AG09309 (cell line): Measurements from ENCODE around the gene IGDCC3.

ENCODE experiments used
- DNase-seq: peaks from one replicate; pipeline ENCODE4 v3.0.0-alpha.2; 2010; ENCODE audit warnings: low read depth
- H3K4me3 ChIP-seq: 2 replicates; pipeline ENCODE4 v1.5.1; 2011; ENCODE audit warnings: mild to moderate bottlenecking, low read depth, low read length, moderate library complexity; ENCODE audit not compliant: control insufficient read depth
- TF ChIP-seq, protein P1 (sequence below): IDR thresholded peaks from 2 replicates; pipeline ENCODE4 v1.5.1; 2011; ENCODE audit warnings: mild to moderate bottlenecking, low read depth, low read length, inconsistent platforms; ENCODE audit not compliant: insufficient read depth, control insufficient read depth; ENCODE audit errors: missing control alignments

The IGDCC3 gene

DNA sequence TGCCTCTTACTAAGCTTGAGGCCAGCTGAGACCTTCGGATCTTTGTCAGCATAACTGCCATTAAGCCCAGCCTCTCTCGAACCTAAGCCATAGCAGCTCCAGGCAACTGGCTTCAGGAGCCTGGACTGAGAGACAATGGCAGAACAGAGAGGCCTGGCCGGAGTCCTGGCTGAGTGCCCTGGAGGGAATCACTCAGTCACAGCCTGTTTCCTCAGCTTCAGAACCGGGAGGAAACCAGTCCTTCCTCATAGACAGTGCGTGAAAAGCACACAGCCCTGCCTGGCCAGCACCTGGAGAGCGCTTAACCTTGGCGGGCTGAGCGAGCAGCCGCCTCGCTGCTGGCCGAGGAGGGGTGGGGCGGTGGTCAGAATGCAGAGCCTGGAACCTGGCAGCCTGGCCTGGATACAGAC, 51.7 kb downstream of the IGDCC3 start:
- TF ChIP-seq, protein P1, sequence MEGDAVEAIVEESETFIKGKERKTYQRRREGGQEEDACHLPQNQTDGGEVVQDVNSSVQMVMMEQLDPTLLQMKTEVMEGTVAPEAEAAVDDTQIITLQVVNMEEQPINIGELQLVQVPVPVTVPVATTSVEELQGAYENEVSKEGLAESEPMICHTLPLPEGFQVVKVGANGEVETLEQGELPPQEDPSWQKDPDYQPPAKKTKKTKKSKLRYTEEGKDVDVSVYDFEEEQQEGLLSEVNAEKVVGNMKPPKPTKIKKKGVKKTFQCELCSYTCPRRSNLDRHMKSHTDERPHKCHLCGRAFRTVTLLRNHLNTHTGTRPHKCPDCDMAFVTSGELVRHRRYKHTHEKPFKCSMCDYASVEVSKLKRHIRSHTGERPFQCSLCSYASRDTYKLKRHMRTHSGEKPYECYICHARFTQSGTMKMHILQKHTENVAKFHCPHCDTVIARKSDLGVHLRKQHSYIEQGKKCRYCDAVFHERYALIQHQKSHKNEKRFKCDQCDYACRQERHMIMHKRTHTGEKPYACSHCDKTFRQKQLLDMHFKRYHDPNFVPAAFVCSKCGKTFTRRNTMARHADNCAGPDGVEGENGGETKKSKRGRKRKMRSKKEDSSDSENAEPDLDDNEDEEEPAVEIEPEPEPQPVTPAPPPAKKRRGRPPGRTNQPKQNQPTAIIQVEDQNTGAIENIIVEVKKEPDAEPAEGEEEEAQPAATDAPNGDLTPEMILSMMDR: no peak
- no peak overlapping the region for H3K4me3 ChIP-seq
- DNase-seq: no peak

DNA sequence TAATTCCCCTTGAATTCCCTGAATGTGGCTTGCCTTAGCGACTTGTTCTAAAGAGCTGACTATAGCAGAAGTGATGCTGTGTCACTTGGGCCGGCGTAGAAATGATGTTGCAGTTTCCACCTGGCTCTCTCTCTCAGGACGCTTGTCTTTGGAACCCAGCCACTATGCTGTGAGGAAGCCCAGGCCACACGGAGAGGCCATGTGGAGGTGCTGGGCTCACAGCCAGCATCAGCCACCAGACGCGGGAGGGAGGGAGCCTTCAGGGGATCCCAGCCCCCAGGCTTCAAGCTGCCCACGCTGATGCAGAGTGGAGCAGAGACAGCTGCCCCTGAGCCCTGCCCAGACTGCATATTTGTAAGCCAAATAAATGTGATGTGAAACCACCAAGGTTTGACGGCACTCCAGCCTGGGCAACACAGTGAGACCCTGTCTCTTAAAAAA, 54.7 kb downstream of the IGDCC3 start:
- TF ChIP-seq, protein P1: no peak
- H3K4me3 ChIP-seq: no peak overlapping the region
- no peak for DNase-seq

DNA sequence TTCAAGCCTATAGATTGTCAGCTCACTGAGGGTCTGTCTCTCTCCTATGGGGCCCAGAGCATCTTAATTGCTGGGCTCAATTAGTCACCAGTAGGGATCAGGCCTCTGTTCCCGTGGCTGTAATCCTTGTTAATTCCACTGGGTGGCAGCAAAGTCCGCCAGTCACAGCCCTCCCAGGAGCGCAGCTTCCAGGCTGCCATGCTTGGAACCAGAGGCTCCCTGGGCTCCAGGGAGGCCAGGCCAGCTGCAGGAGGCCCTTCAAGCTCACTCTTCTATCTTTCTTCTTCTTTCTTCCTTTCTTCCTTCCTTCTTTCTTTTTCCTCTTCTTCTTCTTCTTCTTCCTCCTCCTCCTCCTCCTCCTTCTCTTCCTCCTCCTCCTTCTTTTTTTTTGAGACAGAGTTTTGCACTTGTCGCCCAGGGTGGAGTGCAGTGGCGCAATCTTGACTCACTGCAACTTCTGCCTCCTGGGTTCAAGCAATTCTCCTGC, 58.9 kb downstream of the IGDCC3 start:
- DNase-seq: no peak
- TF ChIP-seq, protein P1: peak; percentile 88
- H3K4me3 ChIP-seq: no peak overlapping the region

DNA sequence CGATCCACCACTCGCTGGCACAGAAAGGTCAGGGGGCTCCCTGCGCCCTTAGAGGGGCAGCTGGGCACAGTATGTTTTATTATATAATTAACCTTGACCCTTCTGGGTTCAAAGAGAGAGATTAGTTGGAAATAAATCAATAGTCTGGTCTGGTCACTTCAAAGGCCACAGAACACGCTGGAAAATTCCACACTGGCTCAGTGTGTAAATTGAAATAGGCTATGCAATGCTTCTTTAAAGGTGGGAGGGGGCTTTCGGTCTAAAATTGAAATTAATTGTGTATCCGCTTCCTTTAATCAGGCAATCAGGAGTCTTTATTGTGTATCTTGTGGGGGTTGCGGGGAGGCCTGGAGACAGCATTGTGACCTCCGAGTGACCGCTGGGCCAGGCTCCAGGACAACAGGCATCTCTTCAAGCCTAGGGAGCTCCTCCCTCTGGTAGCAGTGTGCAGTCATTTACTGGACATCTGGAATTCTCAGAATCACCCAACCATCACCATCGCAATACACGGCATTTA, 65.3 kb downstream of the IGDCC3 start:
- no peak overlapping the region for H3K4me3 ChIP-seq
- no peak for DNase-seq
- TF ChIP-seq, protein P1: no peak

DNA sequence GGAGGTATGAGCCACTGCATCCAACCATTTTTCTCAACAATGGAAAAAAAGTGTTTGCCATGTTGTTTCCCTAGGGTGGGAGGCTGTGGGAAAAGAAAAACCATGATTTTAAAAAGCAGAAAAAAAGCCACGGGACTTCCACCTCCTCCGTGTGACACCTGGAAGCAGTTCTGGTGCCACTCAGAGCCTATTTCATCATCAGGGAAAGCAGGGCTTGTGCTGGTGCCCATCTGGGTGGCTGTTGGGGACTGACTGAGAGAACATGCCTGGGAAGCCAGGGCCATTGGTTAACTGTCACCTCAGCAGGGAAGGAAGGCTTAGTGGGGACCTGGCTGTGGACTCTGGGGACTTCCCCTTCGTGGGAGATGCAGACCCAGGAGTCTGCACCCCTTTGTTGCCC, 66.0 kb downstream of the IGDCC3 start:
- no peak overlapping the region for H3K4me3 ChIP-seq
- DNase-seq: no peak
- TF ChIP-seq, protein P1: no peak

DNA sequence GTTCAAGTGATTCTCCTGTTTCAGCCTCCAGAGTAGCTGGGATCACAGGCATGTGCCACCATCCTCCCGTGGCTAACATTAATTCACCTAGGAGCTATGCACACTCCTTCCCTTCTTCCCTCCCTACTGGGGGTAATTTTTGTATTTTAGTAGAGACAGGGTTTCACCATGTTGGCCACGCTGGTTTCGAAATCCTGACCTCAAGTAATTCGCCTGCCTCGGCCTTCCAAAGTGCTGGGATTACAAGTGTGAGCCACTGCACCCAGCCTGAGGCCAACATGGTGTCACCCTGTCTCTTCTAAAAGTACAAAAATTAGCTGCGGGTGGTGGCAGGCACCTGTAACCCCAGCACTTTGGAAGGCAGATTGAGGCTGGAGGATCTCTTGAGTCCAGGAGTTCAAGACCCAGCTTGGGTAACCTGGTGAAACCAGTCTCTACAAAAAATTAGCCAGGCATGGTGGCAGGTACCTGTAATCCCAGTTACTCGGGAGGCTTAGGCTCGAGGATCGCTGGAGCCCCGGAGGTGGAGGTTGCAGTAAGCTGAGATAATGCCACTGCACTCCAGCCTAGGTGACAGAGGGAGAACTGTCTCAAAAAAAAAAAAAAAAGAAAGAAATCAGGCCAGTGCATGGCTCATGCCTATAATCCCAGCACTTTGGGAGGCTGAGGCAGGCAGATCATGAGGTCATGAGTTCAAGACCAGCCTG, 67.2 kb downstream of the IGDCC3 start:
- TF ChIP-seq, protein P1: no peak
- no peak for DNase-seq
- H3K4me3 ChIP-seq: no peak overlapping the region
